CD8-positive, alpha-beta memory T cell (primary cell): ENCODE measurements around the gene ZNF486. TPM values are rescaled to one million over a fixed set of nuclear protein-coding genes. Genes with fewer than 3 reads are reported as not detected.
"Not testable (repeated sequence)": the region's sequence is repeated elsewhere in the genome, so short reads cannot be mapped to it uniquely, and the experiment has no call there.

ENCODE experiments used
- CTCF ChIA-PET: fragments of 350-600 bp; sonication (Branson Sonifier 250); formaldehyde crosslinking; loops from one replicate; lab custom pipeline; 2021; ENCODE audit warnings: antibody characterized with exemption; lab: Charles Lee
- POLR2A ChIA-PET: fragments of 350-600 bp; sonication (Branson Sonifier 250); formaldehyde crosslinking; loops from one replicate; lab custom pipeline; 2021; ENCODE audit warnings: antibody characterized with exemption; lab: Charles Lee
- DNase-seq, 5 donors: peaks; one replicate each; pipeline versions ENCODE4 v3.0.0 to v3.0.0-alpha.2; 2020 to 2022; ENCODE audit warnings: mixed read lengths in 1 of 5
- H3K27ac ChIP-seq: one replicate; pipeline ENCODE4 v1.7.0; 2013; ENCODE audit warnings: low read depth, mild to moderate bottlenecking, low read length, moderate library complexity
- H3K27me3 ChIP-seq: 2 replicates; pipeline ENCODE4 v1.7.0; 2013; ENCODE audit warnings: low read length, mild to moderate bottlenecking; ENCODE audit not compliant: insufficient read depth, poor library complexity, severe bottlenecking
- H3K36me3 ChIP-seq: 2 replicates; pipeline ENCODE4 v1.7.0; 2013; ENCODE audit warnings: mild to moderate bottlenecking, low read length, moderate library complexity; ENCODE audit not compliant: insufficient read depth
- H3K4me1 ChIP-seq: 2 replicates; pipeline ENCODE4 v1.7.0; 2013; ENCODE audit warnings: mild to moderate bottlenecking, low read length, moderate library complexity; ENCODE audit not compliant: insufficient read depth
- H3K4me3 ChIP-seq: 2 replicates; pipeline ENCODE4 v1.7.0; 2013; ENCODE audit warnings: mild to moderate bottlenecking, low read length
- H3K9me3 ChIP-seq: 2 replicates; pipeline ENCODE4 v1.7.0; 2013; ENCODE audit warnings: mild to moderate bottlenecking, low read length
- H3K27ac Mint-ChIP-seq, 8 donors: one replicate each; pipeline ENCODE4 v1.8.0; 2020 to 2021; ENCODE audit warnings: mixed read lengths in 8 of 8, mild to moderate bottlenecking in 6 of 8, inconsistent platforms in 3 of 8, moderate library complexity in 3 of 8
- H3K27me3 Mint-ChIP-seq, 2 donors: one replicate each; pipeline ENCODE4 v1.8.0; 2020 to 2021; ENCODE audit warnings: mixed read lengths in 2 of 2, mild to moderate bottlenecking in 1 of 2, moderate library complexity in 1 of 2
- H3K36me3 Mint-ChIP-seq, 3 donors: one replicate each; pipeline ENCODE4 v1.8.0; 2020 to 2021; ENCODE audit warnings: mixed read lengths in 3 of 3, inconsistent platforms in 1 of 3, mild to moderate bottlenecking in 1 of 3
- H3K4me1 Mint-ChIP-seq, 3 donors: one replicate each; pipeline ENCODE4 v1.8.0; 2020 to 2021; ENCODE audit warnings: mixed read lengths in 3 of 3, inconsistent platforms in 1 of 3, mild to moderate bottlenecking in 1 of 3
- H3K4me3 Mint-ChIP-seq, 7 donors: one replicate each; pipeline ENCODE4 v1.8.0; 2020 to 2021; ENCODE audit warnings: mixed read lengths in 7 of 7, mild to moderate bottlenecking in 6 of 7, moderate library complexity in 4 of 7, inconsistent platforms in 2 of 7
- H3K9me3 Mint-ChIP-seq, 5 donors: one replicate each; pipeline ENCODE4 v1.8.0; 2020 to 2022; ENCODE audit warnings: mixed read lengths in 5 of 5, mild to moderate bottlenecking in 3 of 5, moderate library complexity in 2 of 5, inconsistent platforms in 1 of 5
- polyA plus RNA-seq: library from polyadenylated mRNA; unstranded; fragments of 300-500 nt; fragmentation: Illumina TruSeq; gene quantifications from one replicate; pipeline ENCODE4 v1.2.3, GENCODE V29; 2021
- total RNA-seq, 2 experiments: library from RNA; stranded (reverse); gene quantifications; one replicate each; pipeline ENCODE4 v1.2.3, GENCODE V29; 2021

ZNF486 gene
- total and polyA plus RNA-seq, 3 experiments from 2014 or later, result 4.9 to 12.0 (median 10.5) TPM

- Mint-ChIP-seq H3K36me3 (peaks cover 0 to 32% (median 10%) of the 10 kb centered on the region in 3 donors), H3K27ac (peak overlapping the region in 2 of 8 donors; percentile 47 to 67), H3K9me3 (no peaks in the 10 kb centered on the region), H3K4me1 (peaks cover 0 to 30% (median 8%) of the 10 kb centered on the region in 3 donors), H3K27me3 (no peaks in the 10 kb centered on the region), H3K4me3 (peak overlapping the region in 1 of 7 donors; percentile 44)
- no peak for DNase-seq
- H3K27ac ChIP-seq, result no peak overlapping the region
- no peaks in the 10 kb centered on the region for H3K27me3 ChIP-seq
- CTCF ChIA-PET, result no interaction called here
- POLR2A ChIA-PET, result no interaction called here
- no peaks in the 10 kb centered on the region for H3K9me3 ChIP-seq
- H3K36me3 ChIP-seq, result no peaks in the 10 kb centered on the region
- no peak overlapping the region for H3K4me3 ChIP-seq
- no peaks in the 10 kb centered on the region for H3K4me1 ChIP-seq
Observed at GRCh38 chr19:20182222-20182785, 15.3 kb downstream of the ZNF486 start.

DNA sequence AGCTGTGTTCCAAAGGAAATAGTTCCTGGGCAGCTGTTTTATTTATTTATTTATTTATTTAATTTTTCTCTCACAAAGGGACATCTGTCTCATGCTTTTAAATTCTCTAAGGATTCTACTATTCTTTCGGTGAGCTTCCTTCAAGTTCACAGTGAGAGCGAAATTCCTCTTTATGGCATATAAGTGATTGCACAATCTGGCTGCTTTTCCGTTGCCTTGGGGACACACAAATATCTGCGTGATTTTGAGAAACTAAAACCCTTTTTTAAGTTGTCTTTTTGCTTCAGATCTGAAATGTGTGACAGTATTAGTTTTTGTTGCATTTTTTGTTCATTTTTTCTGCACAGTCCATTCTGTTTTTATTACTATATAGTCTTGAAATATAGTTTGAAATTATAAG lies 19.2 kb downstream of the ZNF486 start:
- H3K4me3 ChIP-seq, result no peak overlapping the region
- Mint-ChIP-seq H3K9me3 (peaks cover 0 to 8% (median 0%) of the 10 kb centered on the region in 5 donors), H3K27me3 (no peaks in the 10 kb centered on the region), H3K4me3 (no peak overlapping the region), H3K4me1 (peaks cover 0 to 19% (median 5%) of the 10 kb centered on the region in 3 donors), H3K27ac (peak overlapping the region in 1 of 8 donors; percentile 47), H3K36me3 (peaks cover 24 to 47% (median 35%) of the 10 kb centered on the region in 3 donors)
- no peaks in the 10 kb centered on the region for H3K27me3 ChIP-seq
- ChIA-PET POLR2A (no interaction called here), CTCF (no interaction called here)
- no peak for DNase-seq
- no peaks in the 10 kb centered on the region for H3K9me3 ChIP-seq
- no peak overlapping the region for H3K27ac ChIP-seq
- H3K4me1 ChIP-seq, result no peaks in the 10 kb centered on the region
- peaks cover 16% of the 10 kb centered on the region for H3K36me3 ChIP-seq

- H3K4me3 ChIP-seq, result no peak overlapping the region
- Mint-ChIP-seq H3K4me1 (no peaks in the 10 kb centered on the region), H3K27me3 (no peaks in the 10 kb centered on the region), H3K4me3 (no peak overlapping the region), H3K27ac (no peak overlapping the region), H3K36me3 (peaks cover 25 to 51% (median 41%) of the 10 kb centered on the region in 3 donors), H3K9me3 (peaks cover 28 to 70% (median 67%) of the 10 kb centered on the region in 5 donors)
- ChIA-PET POLR2A (no interaction called here), CTCF (no interaction called here)
- DNase-seq, result no peak
- peaks cover 34% of the 10 kb centered on the region for H3K9me3 ChIP-seq
- peaks cover 10% of the 10 kb centered on the region for H3K36me3 ChIP-seq
- no peaks in the 10 kb centered on the region for H3K4me1 ChIP-seq
- no peaks in the 10 kb centered on the region for H3K27me3 ChIP-seq
- no peak overlapping the region for H3K27ac ChIP-seq
Observed at GRCh38 chr19:20197747-20198146, 30.7 kb downstream of the ZNF486 start.

GRCh38 chr19:20209051-20209450 lies 42.0 kb downstream of the ZNF486 start:
- peaks cover 0 to 14% (median 5%) of the 10 kb centered on the region in 5 donors for H3K9me3 Mint-ChIP-seq

DNA sequence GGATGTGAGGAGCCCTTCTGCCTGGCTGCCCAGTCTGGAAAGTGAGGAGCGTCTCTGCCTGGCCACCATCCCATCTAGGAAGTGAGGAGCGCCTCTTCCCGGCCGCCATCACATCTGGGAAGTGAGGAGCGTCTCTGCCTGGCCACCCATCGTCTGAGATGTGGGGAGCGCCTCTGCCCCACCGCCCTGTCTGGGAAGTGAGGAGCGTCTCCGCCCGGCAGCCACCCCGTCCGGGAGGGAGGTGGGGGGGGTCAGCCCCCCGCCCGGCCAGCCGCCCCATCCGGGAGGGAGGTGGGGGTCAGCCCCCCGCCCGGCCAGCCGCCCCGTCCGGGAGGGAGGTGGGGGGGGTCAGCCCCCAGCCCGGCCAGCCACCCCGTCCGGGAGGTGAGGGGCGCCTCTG lies 47.4 kb downstream of the ZNF486 start:
- DNase-seq, H3K4me1 Mint-ChIP-seq, H3K27me3 Mint-ChIP-seq, H3K27ac ChIP-seq, H3K4me1 ChIP-seq, H3K27me3 ChIP-seq, H3K36me3 ChIP-seq, POLR2A ChIA-PET, CTCF ChIA-PET, H3K4me3 Mint-ChIP-seq, H3K27ac Mint-ChIP-seq, H3K9me3 ChIP-seq, H3K4me3 ChIP-seq: not testable (repeated sequence)
- peaks cover 0 to 24% (median 4%) of the 10 kb centered on the region in 3 donors for H3K36me3 Mint-ChIP-seq
- peaks cover 0 to 12% (median 6%) of the 10 kb centered on the region in 5 donors for H3K9me3 Mint-ChIP-seq

More at GRCh38 chr19:20209051-20209450, 42.0 kb downstream of the ZNF486 start:
- Mint-ChIP-seq H3K4me3 (no peak overlapping the region), H3K27me3 (no peaks in the 10 kb centered on the region), H3K27ac (no peak overlapping the region), H3K4me1 (no peaks in the 10 kb centered on the region), H3K36me3 (peaks cover 0 to 16% (median 1%) of the 10 kb centered on the region in 3 donors)
- no peak overlapping the region for H3K27ac ChIP-seq
- no peaks in the 10 kb centered on the region for H3K9me3 ChIP-seq
- DNase-seq, result no peak
- H3K27me3 ChIP-seq, result no peaks in the 10 kb centered on the region
- no peaks in the 10 kb centered on the region for H3K4me1 ChIP-seq
- no peak overlapping the region for H3K4me3 ChIP-seq
- CTCF ChIA-PET, result no interaction called here
- no peaks in the 10 kb centered on the region for H3K36me3 ChIP-seq
- POLR2A ChIA-PET, result no interaction called here

GRCh38 chr19:20221605-20222004 lies 54.6 kb downstream of the ZNF486 start:
- H3K4me1 Mint-ChIP-seq, H3K9me3 ChIP-seq, H3K27me3 Mint-ChIP-seq, CTCF ChIA-PET, H3K36me3 Mint-ChIP-seq, H3K4me1 ChIP-seq, H3K4me3 Mint-ChIP-seq, H3K27me3 ChIP-seq, H3K36me3 ChIP-seq, DNase-seq, H3K27ac Mint-ChIP-seq, H3K4me3 ChIP-seq, POLR2A ChIA-PET, H3K27ac ChIP-seq: not testable (repeated sequence)
- peaks cover 0 to 14% (median 6%) of the 10 kb centered on the region in 5 donors for H3K9me3 Mint-ChIP-seq

GRCh38 chr19:20233105-20233504 lies 66.1 kb downstream of the ZNF486 start:
- Histone ChIP-seq H3K4me1 (peaks cover 5% of the 10 kb centered on the region), H3K4me3 (no peak overlapping the region), H3K36me3 (no peaks in the 10 kb centered on the region), H3K9me3 (no peaks in the 10 kb centered on the region), H3K27ac (no peak overlapping the region), H3K27me3 (no peaks in the 10 kb centered on the region)
- DNase-seq, result no peak
- Mint-ChIP-seq H3K9me3 (peaks cover 5 to 32% (median 21%) of the 10 kb centered on the region in 5 donors), H3K4me3 (no peak overlapping the region), H3K4me1 (peaks cover 7 to 11% (median 7%) of the 10 kb centered on the region in 3 donors), H3K36me3 (peaks cover 8 to 34% (median 9%) of the 10 kb centered on the region in 3 donors), H3K27ac (peak overlapping the region in 1 of 8 donors; percentile 25), H3K27me3 (no peaks in the 10 kb centered on the region)
- ChIA-PET CTCF (interaction anchor here (1.4 kb wide), 1 partner anchor 235 kb away, joined by 4 read pairs; no protein-coding TSS in a partner anchor), POLR2A (no interaction called here)

DNA sequence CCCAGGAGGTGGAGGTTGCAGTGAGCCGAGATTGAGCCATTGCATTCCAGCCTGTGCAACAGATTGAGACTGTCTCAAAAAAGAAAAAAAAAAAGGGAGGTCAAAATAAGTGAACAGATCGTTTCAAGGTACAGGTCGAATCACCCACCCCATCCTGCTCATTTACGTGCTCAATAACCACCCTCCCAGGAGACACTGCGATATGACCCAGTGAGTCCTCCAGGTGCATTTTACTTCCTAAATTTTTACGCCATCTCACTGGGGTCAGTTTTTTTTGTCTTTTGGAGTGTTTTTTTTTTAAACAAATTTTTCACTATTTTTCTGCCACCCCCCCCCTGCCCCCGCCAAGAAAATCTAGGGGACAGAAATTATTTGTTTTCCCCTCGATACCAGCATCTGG lies 68.1 kb downstream of the ZNF486 start:
- Histone ChIP-seq H3K4me3 (no peak overlapping the region), H3K36me3 (no peaks in the 10 kb centered on the region), H3K27ac (no peak overlapping the region), H3K4me1 (peaks cover 5% of the 10 kb centered on the region), H3K9me3 (no peaks in the 10 kb centered on the region), H3K27me3 (no peaks in the 10 kb centered on the region)
- CTCF ChIA-PET, result no interaction called here
- Mint-ChIP-seq H3K4me1 (peaks cover 11 to 16% (median 12%) of the 10 kb centered on the region in 3 donors), H3K9me3 (peaks cover 0 to 14% (median 2%) of the 10 kb centered on the region in 5 donors), H3K27ac (no peak overlapping the region), H3K27me3 (no peaks in the 10 kb centered on the region), H3K4me3 (peak overlapping the region in 1 of 7 donors; percentile 32), H3K36me3 (peaks cover 4 to 15% (median 5%) of the 10 kb centered on the region in 3 donors)
- DNase-seq, result no peak
- POLR2A ChIA-PET, result no interaction called here
